HG03108 (cell line): Measurements from ENCODE around the gene BDKRB2.

Experiments
- ATAC-seq: cut with Tn5 transposase; IDR thresholded peaks from one replicate; pipeline ENCODE4 v1.9.1; 2021; ENCODE audit warnings: moderate library complexity; ENCODE audit not compliant: unreplicated experiment

BDKRB2 gene

DNA sequence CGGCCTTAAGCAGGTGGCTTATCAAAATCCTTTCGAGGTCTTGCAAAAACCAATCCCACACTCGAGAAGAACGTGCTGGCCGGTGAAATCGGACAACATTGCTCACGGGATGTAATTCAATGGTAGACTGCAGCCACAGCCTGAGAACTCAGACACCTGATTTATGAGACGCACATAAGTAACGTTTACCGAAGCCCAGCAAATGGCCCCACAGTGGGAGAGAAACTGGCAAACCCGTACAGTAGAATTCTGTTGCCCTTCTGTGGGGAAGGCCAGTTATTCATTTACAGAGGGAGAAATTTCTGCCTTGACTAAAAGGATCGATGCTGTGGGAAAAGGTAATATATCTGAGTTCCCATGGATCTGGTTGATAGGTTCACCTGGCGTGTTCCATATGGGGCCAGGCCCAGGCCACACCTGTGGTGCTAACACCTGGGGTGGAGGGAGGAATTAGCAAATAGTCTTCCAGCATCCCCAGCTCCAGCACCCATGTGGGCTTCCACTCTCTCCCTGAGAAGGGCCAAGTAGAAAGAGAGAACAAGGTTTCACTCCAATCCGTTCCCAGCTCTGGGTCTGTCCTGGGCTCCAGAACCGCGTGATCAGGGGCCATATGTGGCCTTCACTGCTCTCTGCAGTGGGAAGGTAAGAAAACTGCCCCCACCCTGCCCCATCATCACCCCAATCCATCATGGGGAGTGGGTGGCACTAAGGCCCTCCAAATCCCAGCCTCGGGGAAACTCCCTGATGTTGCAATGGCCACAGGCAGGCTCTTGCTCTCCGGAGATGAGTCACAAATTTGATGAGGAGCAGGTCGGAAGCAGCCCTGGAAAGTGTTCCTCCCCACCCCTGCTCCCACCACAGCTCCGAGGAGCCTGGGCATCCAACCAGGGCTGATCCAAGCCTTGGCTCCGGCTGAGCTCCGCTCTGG lies 64.1 kb downstream of the BDKRB2 start:
- ATAC-seq = no peak

- no peak for ATAC-seq
Observed at GRCh38 chr14:96269359-96269710, 64.7 kb downstream of the BDKRB2 start.

DNA sequence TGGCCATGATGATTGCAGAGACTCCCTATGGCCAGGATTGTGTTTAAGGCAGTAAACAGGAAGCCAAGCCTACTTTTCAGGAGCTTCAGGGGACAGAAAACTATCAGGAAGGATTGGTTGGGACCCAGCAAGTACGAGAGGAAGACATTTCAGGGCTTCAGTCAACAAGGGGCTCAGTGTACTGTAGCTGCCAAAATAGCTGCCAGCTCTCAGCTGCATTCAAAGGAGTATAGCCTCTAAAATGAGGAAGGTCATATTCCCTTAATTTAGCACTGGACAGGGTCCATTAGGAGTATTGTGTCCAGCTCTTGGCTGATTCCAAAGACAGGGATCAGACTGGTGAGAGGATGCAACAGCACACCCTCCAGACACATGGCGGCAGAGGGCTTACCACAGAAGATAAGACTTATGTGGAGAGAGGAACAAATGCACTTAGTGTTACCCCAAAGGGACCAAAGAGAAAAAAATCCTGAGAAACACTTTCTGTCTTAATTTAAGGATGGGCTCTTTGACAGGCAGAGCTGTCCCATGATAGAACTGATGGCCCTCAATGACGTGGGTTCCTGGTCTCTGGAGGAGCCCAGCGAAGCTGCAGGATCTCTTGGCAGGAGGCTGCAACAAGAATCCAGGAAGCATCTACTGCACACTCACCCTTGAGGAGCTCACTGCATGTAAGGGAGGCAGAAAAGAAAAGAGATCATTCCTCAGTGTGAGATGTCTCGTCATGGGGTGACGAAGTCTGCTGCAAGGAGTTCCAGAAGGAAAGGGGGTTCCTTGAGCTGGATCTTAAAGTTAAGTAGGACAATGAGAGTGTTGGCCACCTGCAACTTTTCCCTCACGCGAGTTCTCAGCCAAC lies 66.2 kb downstream of the BDKRB2 start:
- no peak for ATAC-seq

DNA sequence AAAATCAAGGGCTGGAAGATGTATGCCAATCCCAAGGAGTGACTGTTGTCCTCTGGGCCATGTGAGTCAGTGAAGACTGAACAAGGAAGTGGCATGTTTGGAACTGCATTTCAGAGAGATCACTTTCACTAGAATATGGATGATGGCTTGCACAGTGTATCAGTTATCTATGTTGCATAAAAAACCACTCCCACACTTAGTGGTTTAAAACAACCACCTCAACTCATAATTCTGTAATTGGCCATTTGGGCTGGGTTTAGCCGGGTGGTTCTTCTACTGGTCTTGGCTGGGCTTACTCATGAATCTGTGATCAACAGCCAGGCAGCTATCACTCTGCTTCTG lies 66.8 kb downstream of the BDKRB2 start:
- ATAC-seq = no peak

GRCh38 chr14:96272777-96273473 lies 68.3 kb downstream of the BDKRB2 start:
- ATAC-seq = no peak

GRCh38 chr14:96273629-96274028 lies 69.0 kb downstream of the BDKRB2 start:
- ATAC-seq = no peak

- no peak for ATAC-seq
Observed at GRCh38 chr14:96274122-96274521, 69.5 kb downstream of the BDKRB2 start.

DNA sequence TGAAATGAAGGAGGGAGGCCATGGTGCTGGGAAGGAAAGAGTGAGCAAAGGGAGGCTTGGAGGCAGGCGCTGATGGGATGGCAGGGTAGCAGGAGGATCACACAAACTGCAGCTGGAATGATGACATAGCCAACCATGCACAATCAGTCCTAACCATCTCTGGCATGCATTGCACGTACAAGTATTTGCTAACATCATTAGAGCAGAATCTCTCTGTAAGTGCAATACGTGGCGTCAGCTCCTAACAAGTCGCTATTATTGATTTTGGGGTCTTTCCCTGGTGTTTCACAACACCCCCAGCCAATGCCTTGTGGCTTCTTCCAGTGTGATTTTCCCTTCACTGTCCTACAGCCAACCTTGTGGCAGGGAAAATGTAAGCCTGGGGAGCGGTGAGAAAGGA lies 69.9 kb downstream of the BDKRB2 start:
- ATAC-seq = no peak

- ATAC-seq = no peak
Observed at GRCh38 chr14:96275177-96276112, 70.8 kb downstream of the BDKRB2 start.

- ATAC-seq = no peak
Observed at GRCh38 chr14:96277890-96278289, 73.3 kb downstream of the BDKRB2 start.

GRCh38 chr14:96279564-96279963 lies 74.9 kb downstream of the BDKRB2 start:
- ATAC-seq = no peak

- ATAC-seq = no peak
Observed at GRCh38 chr14:96280104-96280503, 75.5 kb downstream of the BDKRB2 start.

- ATAC-seq = no peak
Observed at GRCh38 chr14:96281486-96281885, 76.8 kb downstream of the BDKRB2 start.

- no peak for ATAC-seq
Observed at GRCh38 chr14:96284008-96284407, 79.4 kb downstream of the BDKRB2 start.

DNA sequence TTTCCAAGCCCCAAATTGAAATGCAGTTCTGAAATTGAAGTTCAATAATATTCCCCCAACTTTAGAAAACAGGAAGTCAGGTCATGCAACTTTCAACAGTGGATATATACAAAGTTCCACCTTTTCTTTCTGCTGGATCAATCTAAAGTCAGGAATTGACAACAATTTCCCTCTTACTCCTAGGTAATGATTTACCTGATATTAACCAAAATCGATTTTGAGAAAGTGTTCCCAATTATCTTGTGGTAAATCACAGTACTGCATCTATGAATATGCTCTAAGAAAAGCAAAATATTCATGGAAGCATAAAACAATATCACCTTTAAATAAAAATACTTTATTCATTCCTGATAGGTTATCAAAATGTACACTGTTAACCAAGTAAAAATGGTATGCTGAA lies 79.8 kb downstream of the BDKRB2 start:
- ATAC-seq = no peak

DNA sequence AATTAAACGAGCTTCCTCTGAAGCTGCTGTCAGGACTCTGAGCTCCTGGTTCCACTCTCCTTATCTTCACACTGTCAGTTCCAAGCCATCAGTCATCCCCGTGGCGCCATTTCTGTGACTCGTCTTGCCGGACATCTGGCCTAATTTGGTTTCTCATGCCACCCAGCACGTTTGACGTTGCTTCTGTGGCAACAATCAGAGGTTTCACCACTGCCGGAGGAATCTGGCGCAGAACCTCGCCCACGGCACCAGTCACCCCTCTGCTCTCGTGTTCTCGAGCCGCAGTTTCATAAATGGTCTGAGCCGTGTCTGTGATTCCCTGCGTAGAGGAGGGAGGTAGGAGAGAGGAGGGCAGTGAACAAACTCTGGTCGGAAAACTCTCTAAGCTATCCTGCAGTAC lies 81.0 kb downstream of the BDKRB2 start:
- no peak for ATAC-seq

DNA sequence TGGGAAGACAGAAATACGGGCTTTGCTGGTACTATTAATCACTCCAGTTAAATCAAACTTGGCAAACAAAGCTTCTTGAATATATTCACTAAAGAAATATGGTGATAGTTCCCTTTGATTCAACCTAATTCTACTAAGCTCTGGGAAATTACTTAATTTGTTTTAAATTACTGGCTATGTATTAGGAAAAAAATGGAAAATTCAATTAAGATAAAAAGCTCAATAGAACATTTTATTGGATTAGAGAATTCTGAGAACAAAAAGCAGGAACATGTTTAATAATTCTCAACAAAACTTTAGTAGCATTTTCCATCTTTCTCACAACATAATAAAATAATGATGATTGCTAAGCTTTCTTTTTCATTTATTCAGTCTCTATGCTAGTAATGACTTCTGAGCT lies 81.6 kb downstream of the BDKRB2 start:
- ATAC-seq = no peak

DNA sequence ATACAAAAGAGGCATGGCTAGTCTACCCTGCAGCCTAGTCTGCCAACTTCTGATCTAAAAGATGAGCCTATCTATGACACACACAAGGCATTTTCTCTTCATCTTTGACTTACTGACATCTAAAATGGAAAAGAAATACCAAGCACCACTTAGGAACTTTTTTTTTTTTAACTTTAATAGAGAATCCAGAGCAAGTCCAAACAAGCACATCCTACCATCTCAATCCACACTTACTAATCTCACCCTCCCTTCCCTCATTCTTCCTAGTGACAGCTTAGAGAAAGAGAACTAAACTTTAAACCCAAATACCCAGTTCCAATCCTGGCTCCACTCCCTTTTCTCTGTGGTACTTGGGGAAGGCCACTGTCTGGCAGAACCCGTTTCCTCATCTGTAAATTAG lies 83.2 kb downstream of the BDKRB2 start:
- ATAC-seq = no peak
